ENCODE results near the gene PURA.

GRCh38 chr5:140150201-140150600, 36.3 kb downstream of the PURA start:
- TF ChIP-seq POLR2AphosphoS5 (IDR thresholded peaks at IDR 0.05) (no peak), CTCF (IDR thresholded peaks at IDR 0.05) (no peak), POLR2A (IDR thresholded peaks at IDR 0.05) (no peak), EP300 (IDR thresholded peaks at IDR 0.05) (no peak)

Data from upper lobe of left lung (tissue), 4 donors.